ENCODE data around the gene KIT.
"Not testable (repeated sequence)": the region's sequence is repeated elsewhere in the genome, so short reads cannot be mapped to it uniquely, and the experiment has no call there.

The KIT gene

GRCh38 chr4:54657551-54658251 lies at the start of gene KIT:
KIT (plus strand) TSS chr4:54657957; CDS start chr4:54658015, 58 bp downstream.
- peak; percentile 85 for DNase-seq

DNA sequence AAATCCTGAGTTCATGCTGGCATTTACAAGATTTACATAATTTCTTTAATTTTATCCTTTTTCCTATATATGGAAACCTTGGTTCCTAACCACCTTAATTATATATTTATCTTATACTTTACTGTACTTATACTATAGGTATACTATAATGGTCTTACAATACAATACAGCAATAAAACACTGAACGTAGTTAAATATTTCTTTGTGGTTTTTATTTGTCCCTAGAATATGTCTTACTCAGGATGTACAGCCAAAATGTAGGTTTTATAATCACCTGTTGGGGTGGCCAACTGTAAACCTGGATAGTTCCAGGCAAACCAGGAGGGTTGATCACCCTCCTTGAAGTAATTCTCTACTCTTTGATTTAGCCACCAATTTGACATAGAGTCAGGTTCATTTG lies 48.4 kb upstream of the KIT start:
- no peak for DNase-seq

GRCh38 chr4:54614149-54614548 lies 43.6 kb upstream of the KIT start:
- no peak for DNase-seq

GRCh38 chr4:54620773-54621172 lies 37.0 kb upstream of the KIT start:
- no peak for DNase-seq

GRCh38 chr4:54625391-54625790 lies 32.4 kb upstream of the KIT start:
- no peak for DNase-seq

GRCh38 chr4:54626113-54626512 lies 31.6 kb upstream of the KIT start:
- no peak for DNase-seq

DNA sequence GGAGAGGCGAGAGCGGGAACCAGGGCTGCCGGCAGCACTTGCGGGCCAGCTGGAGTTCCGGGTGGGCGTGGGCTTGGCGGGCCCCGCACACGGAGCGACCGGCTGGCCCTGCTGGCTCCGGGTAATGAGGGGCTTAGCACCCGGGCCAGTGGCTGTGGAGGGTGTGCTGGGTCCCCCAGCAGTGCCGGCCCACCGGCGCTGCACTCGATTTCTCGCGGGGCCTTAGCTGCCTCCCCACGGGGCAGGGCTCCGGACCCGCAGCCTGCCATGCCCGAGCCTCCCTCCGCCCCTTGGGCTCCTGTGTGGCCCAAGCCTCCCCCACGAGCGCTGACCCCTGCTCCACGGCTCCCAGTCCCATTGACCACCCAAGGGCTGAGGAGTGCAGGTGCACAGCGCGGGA lies 25.2 kb upstream of the KIT start:
- no peak for DNase-seq

- DNase-seq = not testable (repeated sequence)
Observed at GRCh38 chr4:54633102-54633740, 24.5 kb upstream of the KIT start.

- DNase-seq = no peak
Observed at GRCh38 chr4:54635318-54635717, 22.4 kb upstream of the KIT start.

DNA sequence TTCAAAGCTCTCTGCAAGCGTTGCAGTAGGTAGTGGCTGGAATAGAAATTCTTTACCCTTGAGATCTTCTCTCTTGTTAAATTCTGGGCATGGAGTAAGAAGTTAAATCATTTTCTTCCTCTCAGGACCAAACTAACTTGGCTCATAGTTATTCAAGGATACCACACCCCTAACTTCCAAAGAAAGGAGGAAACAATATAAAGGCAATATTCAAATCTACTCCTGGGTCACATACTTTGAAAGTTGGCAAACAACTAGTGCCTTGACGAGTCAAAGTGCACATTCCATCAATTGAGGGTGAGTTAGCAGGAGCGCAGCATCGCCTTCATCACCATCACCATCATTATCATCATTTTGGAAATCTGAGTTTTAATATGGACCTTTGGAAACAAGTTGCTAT lies 20.4 kb upstream of the KIT start:
- no peak for DNase-seq

DNA sequence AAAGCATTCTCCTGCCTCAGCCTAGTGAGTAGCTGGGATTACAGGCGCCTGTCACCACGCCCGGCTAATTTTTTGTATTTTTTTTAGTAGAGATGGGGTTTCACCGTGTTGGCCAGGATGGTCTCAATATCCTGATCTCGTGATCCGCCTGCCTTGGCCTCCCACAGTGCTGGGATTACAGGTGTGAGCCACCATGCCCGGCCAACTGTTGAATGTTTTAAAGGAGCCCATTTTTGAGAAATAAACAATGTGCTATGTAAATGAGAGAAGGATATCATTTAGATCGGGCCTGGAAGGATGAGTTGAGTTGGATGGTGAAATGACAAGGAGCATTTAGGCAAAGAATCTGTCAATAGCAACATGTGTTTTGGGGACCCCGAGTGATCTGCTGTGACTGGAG lies 16.7 kb upstream of the KIT start:
- DNase-seq = not testable (repeated sequence)

DNA sequence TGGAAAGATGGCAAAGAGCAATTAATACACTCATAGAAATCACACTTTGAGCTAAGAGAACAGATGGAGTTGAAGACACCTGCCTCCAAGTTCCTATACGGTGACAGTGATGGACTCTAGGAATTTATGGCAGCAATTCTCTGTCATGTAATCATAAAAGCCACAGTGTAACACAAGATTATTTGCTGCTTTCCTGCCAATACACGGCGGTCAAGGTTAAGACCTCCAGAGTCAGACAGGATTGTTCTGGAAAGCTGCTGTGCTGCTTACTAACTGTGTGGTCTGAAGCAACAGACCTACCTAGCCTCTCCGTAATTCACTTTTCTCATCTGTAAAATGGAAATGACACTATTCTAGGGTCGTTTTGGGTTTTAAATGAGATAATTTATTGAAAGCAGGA lies 14.6 kb upstream of the KIT start:
- DNase-seq = no peak

- DNase-seq = no peak
Observed at GRCh38 chr4:54643958-54644751, 13.6 kb upstream of the KIT start.

- no peak for DNase-seq
Observed at GRCh38 chr4:54645830-54646229, 11.9 kb upstream of the KIT start.

DNA sequence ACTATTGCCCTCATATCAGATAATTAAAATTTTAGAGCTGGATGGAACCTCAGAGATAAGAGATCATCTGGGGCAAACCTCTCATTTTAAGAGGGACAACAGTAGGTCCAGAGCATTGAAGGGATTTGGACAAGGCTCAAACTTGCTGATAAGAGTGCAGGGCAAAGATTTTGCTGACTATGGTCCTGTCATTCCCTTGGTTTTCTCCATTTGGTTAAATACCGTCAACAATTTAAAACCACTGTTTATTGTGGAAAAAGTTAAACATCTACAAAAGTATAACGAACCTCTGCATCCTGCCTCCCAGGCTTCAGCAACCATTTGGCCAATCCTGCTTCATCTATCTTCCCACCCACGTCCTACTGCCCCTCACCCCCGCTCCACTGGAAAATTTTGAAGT lies 10.7 kb upstream of the KIT start:
- no peak for DNase-seq

DNA sequence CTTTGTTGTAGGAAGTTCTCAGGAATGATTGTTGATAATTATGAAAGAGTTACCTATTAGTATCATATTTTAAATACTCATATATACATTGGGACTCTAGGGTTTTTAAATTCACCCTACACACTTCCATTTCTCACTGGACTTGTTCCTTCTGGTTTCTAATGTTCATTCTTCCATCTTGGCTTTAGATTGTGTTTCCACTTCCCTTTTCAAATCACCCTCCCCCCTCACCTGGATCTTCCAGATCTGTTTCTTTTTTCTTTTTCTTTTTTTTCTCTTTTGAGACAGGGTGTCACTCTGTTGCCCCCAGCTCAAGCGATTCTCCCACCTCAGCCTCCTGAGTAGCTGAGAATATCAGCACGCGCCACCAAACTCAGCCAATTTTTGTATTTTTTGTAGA lies 6.7 kb upstream of the KIT start:
- DNase-seq = no peak

GRCh38 chr4:54654753-54655152 lies 3.0 kb upstream of the KIT start:
- no peak for DNase-seq

DNA sequence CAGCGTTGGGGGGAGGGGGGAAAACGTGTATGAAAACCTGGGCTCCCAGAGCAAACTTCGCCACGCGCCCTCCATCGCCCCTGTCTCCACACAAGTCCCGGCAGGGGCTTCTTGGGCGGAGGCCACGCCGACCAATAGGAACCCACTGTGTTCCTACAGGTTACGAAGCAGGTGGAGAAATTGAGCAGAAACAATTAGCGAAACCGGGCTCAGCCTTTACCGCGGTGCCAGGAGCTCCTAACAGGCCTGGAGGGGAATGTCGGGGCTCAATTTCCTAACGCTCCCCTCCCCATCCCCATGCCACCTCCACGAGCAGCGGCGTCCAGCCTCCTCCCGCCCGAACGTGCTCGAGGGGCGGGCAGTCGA lies 589 bp upstream of the KIT start:
- DNase-seq = peak; percentile 71

- peak; percentile 82 for DNase-seq
Observed at GRCh38 chr4:54658252-54659093, 716 bp downstream of the KIT start.

DNA sequence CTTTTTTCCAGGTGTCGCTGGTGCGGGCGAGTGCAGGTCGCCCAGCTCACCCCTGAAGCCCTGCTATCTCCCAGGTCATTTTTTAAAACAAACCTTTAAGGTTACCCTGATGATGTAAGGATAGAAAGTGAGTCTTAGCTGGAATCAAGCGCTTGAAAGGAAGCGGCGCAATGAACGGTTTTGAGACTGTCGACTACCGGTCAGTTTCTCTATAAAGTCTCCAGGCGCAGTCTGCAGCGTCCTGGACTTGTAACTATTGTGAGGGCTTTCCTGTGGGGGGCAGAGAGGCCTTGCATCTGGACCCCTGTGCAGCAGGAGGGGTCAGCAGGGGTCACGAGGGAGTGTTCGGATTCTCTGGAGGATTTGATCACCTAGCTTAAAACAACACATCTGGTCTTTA lies 1.6 kb downstream of the KIT start:
- DNase-seq = peak; percentile 52

DNA sequence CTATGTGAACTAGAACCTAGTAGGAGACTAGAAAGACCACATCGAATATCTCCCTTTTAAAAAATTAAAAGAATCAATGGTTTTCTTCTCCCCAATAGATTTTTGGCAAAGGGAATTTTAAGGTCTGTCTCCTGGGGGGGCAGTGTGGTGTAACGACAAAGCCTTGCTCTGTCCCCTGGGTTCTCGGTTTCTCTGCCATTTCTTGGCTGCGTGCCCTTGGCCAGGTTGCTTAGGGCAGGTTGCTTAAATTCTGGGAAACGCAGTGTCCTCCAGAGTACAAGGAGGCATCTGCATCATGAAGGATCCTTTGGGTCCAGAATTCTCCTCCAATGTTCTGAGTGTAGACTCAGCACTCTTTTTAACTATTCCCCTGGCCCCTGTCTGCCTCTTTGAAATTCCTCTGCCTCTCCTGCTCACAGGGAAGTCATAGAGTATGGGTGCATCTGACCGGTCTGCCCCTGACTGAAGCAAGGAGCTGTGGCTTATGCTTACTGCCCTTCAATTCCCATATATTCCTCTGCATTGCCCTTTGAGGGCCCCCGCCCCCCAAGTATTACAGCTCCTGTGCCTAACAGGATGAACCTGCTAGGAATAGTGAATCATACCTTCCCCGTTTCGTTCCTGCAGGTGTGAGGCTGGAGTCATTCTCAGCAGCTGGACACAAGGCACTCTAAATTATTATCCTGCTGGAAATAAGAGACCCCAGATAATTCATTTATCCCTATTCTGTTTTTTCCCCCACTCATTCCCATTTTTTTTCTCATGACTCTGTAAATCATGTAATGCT lies 2.2 kb downstream of the KIT start:
- peak; percentile 9 for DNase-seq

GRCh38 chr4:54660591-54660990 lies 2.8 kb downstream of the KIT start:
- no peak for DNase-seq

Data from DMS53 (cell line).